Endothelial cell of umbilical vein (primary cell): ENCODE measurements around the gene CHN1. TPM values are rescaled to one million over a fixed set of nuclear protein-coding genes. Genes with fewer than 3 reads are reported as not detected.

ENCODE experiments used
- BruUV-seq: library from RNA; stranded (reverse); fragments of 400-500 nt; replicated peaks from 2 replicates; lab custom pipeline; 2021; lab: Mats Ljungman, UMichigan
- CTCF ChIA-PET: fragments of 300-600, 350-600 bp; sonication (Branson Sonifier 250); formaldehyde crosslinking; loops from one replicate; lab custom pipeline; 2021; ENCODE audit warnings: antibody characterized with exemption, inconsistent platforms; lab: Charles Lee
- POLR2A ChIA-PET: fragments of 300-600, 350-600 bp; sonication (Branson Sonifier 250); formaldehyde crosslinking; loops from one replicate; lab custom pipeline; 2021; ENCODE audit warnings: antibody characterized with exemption, inconsistent platforms; lab: Charles Lee
- DNase-seq: peaks from one replicate; pipeline ENCODE4 v3.0.0-alpha.2; 2011; ENCODE audit warnings: low read depth, low spot score
- FAIRE-seq: peaks from 2 replicates; lab custom pipeline; 2011; peaks lifted over from hg19 to GRCh38; lab: Jason Lieb, UNC
- H2AFZ ChIP-seq: 2 replicates; pipeline ENCODE4 v1.6.0; 2012; ENCODE audit warnings: low read depth, low read length, control low read depth, inconsistent platforms
- H3K27ac ChIP-seq: 2 replicates; pipeline ENCODE4 v1.5.1; 2011; ENCODE audit warnings: low read depth, mild to moderate bottlenecking, control low read depth, low read length, moderate library complexity; ENCODE audit not compliant: insufficient read depth
- H3K27me3 ChIP-seq, 2 experiments: 2 replicates each; pipeline versions ENCODE4 v1.6.0 to v1.6.1; 2011; ENCODE audit warnings: low read length in 2 of 2, mixed read lengths in 1 of 2; ENCODE audit not compliant: control insufficient read depth in 2 of 2, insufficient read depth in 2 of 2
- H3K36me3 ChIP-seq, 2 experiments: 2 replicates in 1 of 2; 3 replicates in 1 of 2; pipeline ENCODE4 v1.5.1; 2011; ENCODE audit warnings: low read length in 2 of 2, mild to moderate bottlenecking in 1 of 2, moderate library complexity in 1 of 2; ENCODE audit not compliant: control insufficient read depth in 2 of 2, insufficient read depth in 2 of 2; ENCODE audit errors: extremely low read depth in 1 of 2
- H3K4me1 ChIP-seq: 3 replicates; pipeline ENCODE4 v1.5.1; 2011; ENCODE audit warnings: mild to moderate bottlenecking, low read length; ENCODE audit not compliant: control insufficient read depth, insufficient read depth; ENCODE audit errors: extremely low read depth
- H3K4me2 ChIP-seq: 2 replicates; pipeline ENCODE4 v1.6.1; 2011; ENCODE audit warnings: low read length, control low read depth, mixed read lengths; ENCODE audit not compliant: insufficient read depth
- H3K4me3 ChIP-seq, 3 experiments: fragments of 200-600 bp in 1 of 3; sonication (generic), shearing (Covaris generic) in 1 of 3; replicated peaks in 1 of 3; 2 replicates each; pipeline ENCODE4 v1.5.1; 2011 to 2016; ENCODE audit warnings: control low read depth in 3 of 3, low read length in 3 of 3, mild to moderate bottlenecking in 2 of 3, inconsistent platforms in 1 of 3, low read depth in 1 of 3, moderate library complexity in 1 of 3; ENCODE audit not compliant: insufficient read depth in 1 of 3
- H3K79me2 ChIP-seq: 2 replicates; pipeline ENCODE4 v1.6.0; 2012; ENCODE audit warnings: low read length, inconsistent platforms; ENCODE audit not compliant: control insufficient read depth, insufficient read depth
- H3K9ac ChIP-seq: replicated peaks from 2 replicates; pipeline ENCODE3; 2011; ENCODE audit warnings: low read length, control low read depth; ENCODE audit not compliant: insufficient read depth; ENCODE audit errors: extremely low read depth
- H3K9me1 ChIP-seq: replicated peaks from 3 replicates; pipeline ENCODE4 v1.6.0; 2011; ENCODE audit warnings: mild to moderate bottlenecking, low read length; ENCODE audit not compliant: control insufficient read depth, insufficient read depth; ENCODE audit errors: extremely low read depth
- H3K9me3 ChIP-seq: replicated peaks from 2 replicates; pipeline ENCODE4 v1.5.1; 2012; ENCODE audit warnings: low read length, inconsistent platforms; ENCODE audit not compliant: control insufficient read depth, insufficient read depth
- H4K20me1 ChIP-seq: replicated peaks from 2 replicates; pipeline ENCODE3; 2011; ENCODE audit warnings: mild to moderate bottlenecking, low read length; ENCODE audit not compliant: control insufficient read depth, insufficient read depth; ENCODE audit errors: extremely low read depth
- CTCF ChIP-seq, 2 donors: IDR thresholded peaks; 1 replicate in 1 of 2; 2 replicates in 1 of 2; pipeline ENCODE4 v1.5.1; 2011; ENCODE audit warnings: low read length in 2 of 2, mild to moderate bottlenecking in 2 of 2, moderate library complexity in 2 of 2, control low read depth in 1 of 2, inconsistent platforms in 1 of 2, low read depth in 1 of 2; ENCODE audit not compliant: insufficient read depth in 1 of 2; ENCODE audit errors: extremely low read depth in 1 of 2
- EZH2 ChIP-seq: IDR thresholded peaks from 2 replicates; pipeline ENCODE4 v1.6.1; 2012; ENCODE audit warnings: borderline replicate concordance, low read depth, mild to moderate bottlenecking, moderate library complexity, low read length, inconsistent platforms; ENCODE audit not compliant: severe bottlenecking
- FOS ChIP-seq: IDR thresholded peaks from 2 replicates; pipeline ENCODE4 v1.6.1; 2011; ENCODE audit warnings: mild to moderate bottlenecking, low read length, moderate library complexity, borderline replicate concordance; ENCODE audit not compliant: insufficient read depth
- GATA2 ChIP-seq: IDR thresholded peaks from 2 replicates; pipeline ENCODE4 v1.7.0; 2011; ENCODE audit warnings: low read depth, mild to moderate bottlenecking, moderate library complexity, mixed read lengths, low read length; ENCODE audit not compliant: insufficient read length, insufficient read depth
- JUN ChIP-seq: IDR thresholded peaks from 2 replicates; pipeline ENCODE4 v1.6.1; 2011; ENCODE audit warnings: borderline replicate concordance, low read depth; ENCODE audit not compliant: insufficient read length, insufficient read depth
- MAX ChIP-seq: IDR thresholded peaks from 2 replicates; pipeline ENCODE4 v1.6.1; 2011; ENCODE audit not compliant: insufficient read depth, insufficient read length
- MYC ChIP-seq: IDR thresholded peaks from one replicate; pipeline ENCODE4 v1.6.1; 2011; ENCODE audit warnings: mild to moderate bottlenecking, low read depth, low read length
- POLR2A ChIP-seq: IDR thresholded peaks from 2 replicates; pipeline ENCODE4 v1.6.1; 2012; ENCODE audit warnings: low read depth, mild to moderate bottlenecking, control low read depth, low read length
- POLR2AphosphoS5 ChIP-seq: IDR thresholded peaks from 2 replicates; pipeline ENCODE4 v1.6.1; 2012; ENCODE audit warnings: low read depth, mild to moderate bottlenecking, control low read depth, low read length, moderate library complexity; ENCODE audit not compliant: insufficient read depth
- dilution Hi-C: fragments of 300-500 bp; cut with MboI; formaldehyde crosslinking; loops from one replicate; pipeline ENCODE4 v1.15.0; 2019; ENCODE audit warnings: low sequenced_read_pairs; ENCODE audit not compliant: extremely low pct_ligation_motif_present
- intact Hi-C: fragments of 100-400 bp; cut with micrococcal nuclease; formaldehyde crosslinking; loops from one replicate; pipeline ENCODE4 v1.10.0; 2022
- polyA plus RNA-seq, 4 experiments: library from polyadenylated mRNA; depleted of rRNA in 3 of 4; stranded (reverse) in 3 of 4; unstranded in 1 of 4; fragments of >200 nt; gene quantifications; 2 replicates each; pipeline versions ENCODE4 v1.2.1 to v1.2.3, GENCODE V29; 2011 to 2012; ENCODE audit warnings: missing spikeins in 1 of 4
- total RNA-seq: library from RNA; stranded (reverse); gene quantifications from 2 replicates; pipeline ENCODE4 v1.2.3, GENCODE V29; 2021

Gene CHN1
- total and polyA plus RNA-seq, 2 donors (not counting 3 experiments of a cell fraction or from before 2014, with no cell fraction given) = 23.3 to 24.9 TPM

GRCh38 chr2:174965992-174966744 is 39.0 kb downstream of the CHN1 start:
- peak overlapping the region; percentile 6 for H3K9ac ChIP-seq
- no peaks in the 10 kb centered on the region for H3K9me3 ChIP-seq
- peak; percentile 69 for DNase-seq
- no peak overlapping the region for H3K4me3 ChIP-seq
- peak; percentile 33 for FAIRE-seq
- no peaks in the 10 kb centered on the region for H3K9me1 ChIP-seq
- no TSS peak for BruUV-seq
- POLR2A ChIA-PET = interaction anchor here (0.7 kb wide), 1 partner anchor 39 kb away, joined by 3 read pairs; no protein-coding TSS in a partner anchor
- dilution Hi-C loops (no loop called here), intact Hi-C loops (no loop called here)
- no peaks in the 10 kb centered on the region for H4K20me1 ChIP-seq
- H3K27ac ChIP-seq = peak overlapping the region; percentile 60
- no peak for TF ChIP-seq FOS
- TF ChIP-seq POLR2A = no peak
- no peak for TF ChIP-seq JUN
- TF ChIP-seq CTCF (IDR thresholded peaks at IDR 0.05; ENCODE audit: extremely low read depth in 1 of 2, insufficient read depth in 1 of 2, low read depth in 1 of 2, low read length in 2 of 2) = no peak
- no peak for TF ChIP-seq GATA2
- no peak for TF ChIP-seq MYC
- no peak for TF ChIP-seq EZH2
- TF ChIP-seq POLR2AphosphoS5 = no peak
- no peak for TF ChIP-seq MAX
- H3K4me2 ChIP-seq = peak overlapping the region; percentile 63
- H3K4me1 ChIP-seq = peaks cover 14% of the 10 kb centered on the region
- peaks cover 7% of the 10 kb centered on the region for H3K79me2 ChIP-seq
- H3K36me3 ChIP-seq = no peaks in the 10 kb centered on the region
- CTCF ChIA-PET = interaction anchor here (1.2 to 1.6 kb wide), 3 partner anchors 19 to 194 kb away, joined by 3 to 7 read pairs (median 3); no protein-coding TSS in a partner anchor
- no peaks in the 10 kb centered on the region for H3K27me3 ChIP-seq
- H2AFZ ChIP-seq = peak overlapping the region; percentile 24
